Spleen (tissue), 7 donors: ENCODE measurements around the gene CXCL14.

Experiments
- CTCF ChIP-seq, 11 experiments: fragments of 200-600 bp in 7 of 11; fragments of 450-650 bp in 4 of 11; sonication (generic) in 4 of 11; IDR thresholded peaks in 8 of 11; conservative IDR thresholded peaks in 3 of 11; 1 replicate in 7 of 11; 2 replicates in 4 of 11; pipeline versions ENCODE4 v1.4.0 to v1.8.0; 2016 to 2021; ENCODE audit warnings: antibody characterized with exemption in 11 of 11, inconsistent platforms in 4 of 11, mild to moderate bottlenecking in 1 of 11
- POLR2A ChIP-seq, 3 donors: fragments of 450-650 bp; IDR thresholded peaks; one replicate each; pipeline ENCODE4 v1.5.1; 2017; ENCODE audit warnings: antibody characterized with exemption in 3 of 3, mild to moderate bottlenecking in 1 of 3
- donor health status: DM: no; HTN: no; CAD: no; lungs with moderate emphysema.
- donor health status: DM: no; HTN: no; CAD: no.
- donor health status: DM: no; HTN: no; CAD: no.

- TF ChIP-seq CTCF (IDR thresholded peaks at IDR 0.05 in 8 of 11, conservative IDR thresholded peaks at IDR 0.05 in 3 of 11) (no peak), POLR2A (IDR thresholded peaks at IDR 0.05) (no peak)
Observed at GRCh38 chr5:135545099-135545498, 33.7 kb downstream of the CXCL14 start.
